Measurements from ENCODE around the gene NPAS3.
A peak's percentile ranks its signal among the peaks of the same experiment; 100 is the strongest.

Gene NPAS3

GRCh38 chr14:33671556-33671955, 732.9 kb downstream of the NPAS3 start:
- H3K36me3 Mint-ChIP-seq (ENCODE audit: low read depth) = no peaks in the 10 kb centered on the region
- no peak overlapping the region for H3K27ac Mint-ChIP-seq
- H3K27me3 Mint-ChIP-seq (ENCODE audit: low read depth) = no peaks in the 10 kb centered on the region
- H3K4me3 Mint-ChIP-seq = no peak overlapping the region
- no peaks in the 10 kb centered on the region for H3K9me3 Mint-ChIP-seq
- peaks cover 13% of the 10 kb centered on the region for H3K4me1 Mint-ChIP-seq
- TF ChIP-seq CTCF (IDR thresholded peaks at IDR 0.05; ENCODE audit: unreplicated experiment in 3 of 3) = no peak

- Mint-ChIP-seq H3K4me3 (no peak overlapping the region), H3K27me3 (ENCODE audit: low read depth) (no peaks in the 10 kb centered on the region), H3K4me1 (peaks cover 18% of the 10 kb centered on the region), H3K27ac (no peak overlapping the region), H3K9me3 (no peaks in the 10 kb centered on the region), H3K36me3 (ENCODE audit: low read depth) (no peaks in the 10 kb centered on the region)
- no peak for TF ChIP-seq CTCF (IDR thresholded peaks at IDR 0.05; ENCODE audit: unreplicated experiment in 3 of 3)
Observed at GRCh38 chr14:33674927-33675326, 736.2 kb downstream of the NPAS3 start.

GRCh38 chr14:33675415-33676130, 736.9 kb downstream of the NPAS3 start:
- H3K27me3 Mint-ChIP-seq (ENCODE audit: low read depth) = no peaks in the 10 kb centered on the region
- H3K4me3 Mint-ChIP-seq = no peak overlapping the region
- no peak for TF ChIP-seq CTCF (IDR thresholded peaks at IDR 0.05; ENCODE audit: unreplicated experiment in 3 of 3)
- H3K4me1 Mint-ChIP-seq = peaks cover 18% of the 10 kb centered on the region
- no peaks in the 10 kb centered on the region for H3K36me3 Mint-ChIP-seq (ENCODE audit: low read depth)
- H3K27ac Mint-ChIP-seq = no peak overlapping the region
- no peaks in the 10 kb centered on the region for H3K9me3 Mint-ChIP-seq

GRCh38 chr14:33676135-33676566, 737.5 kb downstream of the NPAS3 start:
- TF ChIP-seq CTCF (IDR thresholded peaks at IDR 0.05; ENCODE audit: unreplicated experiment in 3 of 3) = peak in 2 of 3 experiments; percentile 13 to 26
- H3K36me3 Mint-ChIP-seq (ENCODE audit: low read depth) = no peaks in the 10 kb centered on the region
- no peak overlapping the region for H3K4me3 Mint-ChIP-seq
- peaks cover 18% of the 10 kb centered on the region for H3K4me1 Mint-ChIP-seq
- no peaks in the 10 kb centered on the region for H3K9me3 Mint-ChIP-seq
- H3K27ac Mint-ChIP-seq = peak overlapping the region in 1 of 3 experiments; percentile 55
- H3K27me3 Mint-ChIP-seq (ENCODE audit: low read depth) = no peaks in the 10 kb centered on the region

GRCh38 chr14:33676891-33677290, 738.2 kb downstream of the NPAS3 start:
- no peaks in the 10 kb centered on the region for H3K9me3 Mint-ChIP-seq
- H3K4me1 Mint-ChIP-seq = peaks cover 18% of the 10 kb centered on the region
- H3K27me3 Mint-ChIP-seq (ENCODE audit: low read depth) = no peaks in the 10 kb centered on the region
- no peaks in the 10 kb centered on the region for H3K36me3 Mint-ChIP-seq (ENCODE audit: low read depth)
- H3K4me3 Mint-ChIP-seq = no peak overlapping the region
- no peak for TF ChIP-seq CTCF (IDR thresholded peaks at IDR 0.05; ENCODE audit: unreplicated experiment in 3 of 3)
- no peak overlapping the region for H3K27ac Mint-ChIP-seq

- Mint-ChIP-seq H3K27ac (no peak overlapping the region), H3K9me3 (no peaks in the 10 kb centered on the region), H3K27me3 (ENCODE audit: low read depth) (no peaks in the 10 kb centered on the region), H3K4me1 (peaks cover 18% of the 10 kb centered on the region), H3K4me3 (no peak overlapping the region), H3K36me3 (ENCODE audit: low read depth) (no peaks in the 10 kb centered on the region)
- TF ChIP-seq CTCF (IDR thresholded peaks at IDR 0.05; ENCODE audit: unreplicated experiment in 3 of 3) = no peak
Observed at GRCh38 chr14:33678005-33678404, 739.3 kb downstream of the NPAS3 start.

Measured in nephron (organoid).